Left ventricle myocardium inferior (tissue), 1 donor: ENCODE results near the gene SLC25A25. TPM values are rescaled to one million over a fixed set of nuclear protein-coding genes. Genes with fewer than 3 reads are reported as not detected.

ENCODE experiments used
- DNase-seq: peaks from one replicate; pipeline ENCODE4 v3.0.0-alpha.2; 2020
- H3K27ac ChIP-seq: fragments of 200-600 bp; replicated peaks from 2 replicates; pipeline ENCODE4 v1.8.0; 2021
- H3K27me3 ChIP-seq: fragments of 200-600 bp; 2 replicates; pipeline ENCODE4 v1.8.0; 2021; ENCODE audit warnings: low read depth
- H3K36me3 ChIP-seq: fragments of 200-600 bp; 2 replicates; pipeline ENCODE4 v1.8.0; 2021
- H3K4me1 ChIP-seq: fragments of 200-600 bp; 2 replicates; pipeline ENCODE4 v1.8.0; 2021
- H3K4me3 ChIP-seq: fragments of 200-600 bp; 2 replicates; pipeline ENCODE4 v1.8.0; 2021; ENCODE audit warnings: mild to moderate bottlenecking, moderate library complexity
- H3K9me3 ChIP-seq: fragments of 200-600 bp; replicated peaks from 2 replicates; pipeline ENCODE4 v1.8.0; 2021
- intact Hi-C: fragments of 100-400 bp; cut with micrococcal nuclease; formaldehyde crosslinking; loops from one replicate; pipeline ENCODE4 v1.11.0; 2022
- total RNA-seq: library from RNA; stranded (reverse); fragmentation: NEBNext Ultra II Directional; extraction: Animal tissue kit (Norgen Biotek cat#: 25700); gene quantifications from one replicate; pipeline ENCODE4 v1.2.1, GENCODE V29; 2021
- TF ChIP-seq, protein P1 (sequence below): fragments of 200-600 bp; IDR thresholded peaks from 2 replicates; pipeline ENCODE4 v1.8.0; 2021; ENCODE audit warnings: antibody characterized with exemption, mild to moderate bottlenecking, borderline replicate concordance
- donor health status: DM: no; HTN: yes; CAD: no; lungs with severe emphysema.

SLC25A25 gene
- total RNA-seq, 1 donor from 2014 or later = 5.4 TPM

DNA sequence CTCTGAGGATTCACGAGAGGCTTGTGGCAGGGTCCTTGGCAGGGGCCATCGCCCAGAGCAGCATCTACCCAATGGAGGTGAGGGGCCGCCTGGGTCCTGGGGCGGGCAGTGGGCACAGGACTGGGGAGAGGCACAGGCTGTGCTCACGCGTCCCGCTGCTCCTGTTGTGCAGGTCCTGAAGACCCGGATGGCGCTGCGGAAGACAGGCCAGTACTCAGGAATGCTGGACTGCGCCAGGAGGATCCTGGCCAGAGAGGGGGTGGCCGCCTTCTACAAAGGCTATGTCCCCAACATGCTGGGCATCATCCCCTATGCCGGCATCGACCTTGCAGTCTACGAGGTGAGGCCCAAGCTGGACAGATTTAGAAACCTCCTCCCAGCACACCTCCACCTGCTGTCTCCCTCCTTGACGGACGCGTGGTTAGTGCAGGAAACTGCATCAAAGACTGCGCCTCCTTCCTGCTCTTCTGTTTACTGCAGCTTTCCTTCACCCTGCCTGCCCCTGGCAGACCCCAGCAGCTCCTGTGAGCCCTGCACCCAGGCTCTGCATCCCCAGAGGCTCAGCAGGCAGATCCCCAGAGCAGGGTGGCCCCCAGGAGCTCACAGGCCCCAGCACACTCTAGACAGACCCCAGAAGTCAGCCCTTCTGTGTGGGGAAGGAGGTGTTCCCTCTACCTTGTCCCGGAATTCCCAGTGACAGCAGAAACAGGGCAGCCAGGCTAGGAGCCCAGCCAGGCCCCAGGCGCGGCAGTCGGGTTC is 38.3 kb downstream of the SLC25A25 start:
- intact Hi-C loops = no loop called here
- TF ChIP-seq, protein P1, sequence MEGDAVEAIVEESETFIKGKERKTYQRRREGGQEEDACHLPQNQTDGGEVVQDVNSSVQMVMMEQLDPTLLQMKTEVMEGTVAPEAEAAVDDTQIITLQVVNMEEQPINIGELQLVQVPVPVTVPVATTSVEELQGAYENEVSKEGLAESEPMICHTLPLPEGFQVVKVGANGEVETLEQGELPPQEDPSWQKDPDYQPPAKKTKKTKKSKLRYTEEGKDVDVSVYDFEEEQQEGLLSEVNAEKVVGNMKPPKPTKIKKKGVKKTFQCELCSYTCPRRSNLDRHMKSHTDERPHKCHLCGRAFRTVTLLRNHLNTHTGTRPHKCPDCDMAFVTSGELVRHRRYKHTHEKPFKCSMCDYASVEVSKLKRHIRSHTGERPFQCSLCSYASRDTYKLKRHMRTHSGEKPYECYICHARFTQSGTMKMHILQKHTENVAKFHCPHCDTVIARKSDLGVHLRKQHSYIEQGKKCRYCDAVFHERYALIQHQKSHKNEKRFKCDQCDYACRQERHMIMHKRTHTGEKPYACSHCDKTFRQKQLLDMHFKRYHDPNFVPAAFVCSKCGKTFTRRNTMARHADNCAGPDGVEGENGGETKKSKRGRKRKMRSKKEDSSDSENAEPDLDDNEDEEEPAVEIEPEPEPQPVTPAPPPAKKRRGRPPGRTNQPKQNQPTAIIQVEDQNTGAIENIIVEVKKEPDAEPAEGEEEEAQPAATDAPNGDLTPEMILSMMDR = no peak
- no peaks in the 10 kb centered on the region for H3K27me3 ChIP-seq
- no peak for DNase-seq
- H3K9me3 ChIP-seq = no peaks in the 10 kb centered on the region
- peaks cover 78% of the 10 kb centered on the region for H3K36me3 ChIP-seq
- H3K4me3 ChIP-seq = no peak overlapping the region
- H3K4me1 ChIP-seq = peaks cover 41% of the 10 kb centered on the region
- no peak overlapping the region for H3K27ac ChIP-seq

- TF ChIP-seq, protein P1 = no peak
- peaks cover 35% of the 10 kb centered on the region for H3K4me1 ChIP-seq
- H3K27ac ChIP-seq = no peak overlapping the region
- H3K9me3 ChIP-seq = no peaks in the 10 kb centered on the region
- intact Hi-C loops = no loop called here
- no peak overlapping the region for H3K4me3 ChIP-seq
- no peaks in the 10 kb centered on the region for H3K27me3 ChIP-seq
- DNase-seq = peak; percentile 12
- peaks cover 71% of the 10 kb centered on the region for H3K36me3 ChIP-seq
These were observed 39.0 kb downstream of the SLC25A25 start for GRCh38 chr9:128106940-128107467.

- peaks cover 65% of the 10 kb centered on the region for H3K36me3 ChIP-seq
- H3K4me3 ChIP-seq = no peak overlapping the region
- H3K4me1 ChIP-seq = peaks cover 28% of the 10 kb centered on the region
- H3K27me3 ChIP-seq = no peaks in the 10 kb centered on the region
- H3K9me3 ChIP-seq = no peaks in the 10 kb centered on the region
- TF ChIP-seq, protein P1 = no peak
- H3K27ac ChIP-seq = no peak overlapping the region
- DNase-seq = peak; percentile 13
- intact Hi-C loops = no loop called here
These were observed 39.6 kb downstream of the SLC25A25 start for GRCh38 chr9:128107468-128108268.

DNA sequence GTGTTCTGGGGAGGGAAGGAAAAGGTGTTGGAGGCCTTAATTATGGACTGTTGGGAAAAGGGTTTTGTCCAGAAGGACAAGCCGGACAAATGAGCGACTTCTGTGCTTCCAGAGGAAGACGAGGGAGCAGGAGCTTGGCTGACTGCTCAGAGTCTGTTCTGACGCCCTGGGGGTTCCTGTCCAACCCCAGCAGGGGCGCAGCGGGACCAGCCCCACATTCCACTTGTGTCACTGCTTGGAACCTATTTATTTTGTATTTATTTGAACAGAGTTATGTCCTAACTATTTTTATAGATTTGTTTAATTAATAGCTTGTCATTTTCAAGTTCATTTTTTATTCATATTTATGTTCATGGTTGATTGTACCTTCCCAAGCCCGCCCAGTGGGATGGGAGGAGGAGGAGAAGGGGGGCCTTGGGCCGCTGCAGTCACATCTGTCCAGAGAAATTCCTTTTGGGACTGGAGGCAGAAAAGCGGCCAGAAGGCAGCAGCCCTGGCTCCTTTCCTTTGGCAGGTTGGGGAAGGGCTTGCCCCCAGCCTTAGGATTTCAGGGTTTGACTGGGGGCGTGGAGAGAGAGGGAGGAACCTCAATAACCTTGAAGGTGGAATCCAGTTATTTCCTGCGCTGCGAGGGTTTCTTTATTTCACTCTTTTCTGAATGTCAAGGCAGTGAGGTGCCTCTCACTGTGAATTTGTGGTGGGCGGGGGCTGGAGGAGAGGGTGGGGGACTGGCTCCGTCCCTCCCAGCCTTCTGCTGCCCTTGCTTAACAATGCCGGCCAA is 40.4 kb downstream of the SLC25A25 start:
- Histone ChIP-seq H3K4me3 (no peak overlapping the region), H3K9me3 (no peaks in the 10 kb centered on the region), H3K4me1 (peaks cover 20% of the 10 kb centered on the region), H3K27ac (no peak overlapping the region), H3K27me3 (no peaks in the 10 kb centered on the region), H3K36me3 (peaks cover 60% of the 10 kb centered on the region)
- TF ChIP-seq, protein P1 = no peak
- intact Hi-C loops = no loop called here
- DNase-seq = peak; percentile 5
